Suprapubic skin (tissue), 4 donors: ENCODE measurements around the gene FASTKD3.

Experiments
- CTCF ChIP-seq, 2 donors: fragments of 200-600 bp in 1 of 2; fragments of 450-650 bp in 1 of 2; sonication (generic) in 1 of 2; IDR thresholded peaks; one replicate each; pipeline ENCODE4 v1.5.1; 2016 to 2019; ENCODE audit warnings: antibody characterized with exemption in 2 of 2, mild to moderate bottlenecking in 1 of 2, moderate library complexity in 1 of 2
- EP300 ChIP-seq: sonication (generic); formaldehyde crosslinking; IDR thresholded peaks from one replicate; pipeline ENCODE4 v1.6.1; 2017; ENCODE audit warnings: antibody characterized with exemption
- POLR2AphosphoS5 ChIP-seq, 3 donors: sonication (generic); formaldehyde crosslinking; IDR thresholded peaks; one replicate each; pipeline ENCODE4 v1.6.1; 2017; ENCODE audit warnings: antibody characterized with exemption in 3 of 3

- TF ChIP-seq CTCF (IDR thresholded peaks at IDR 0.05) (no peak), EP300 (no peak), POLR2AphosphoS5 (IDR thresholded peaks at IDR 0.05) (no peak)
Observed at GRCh38 chr5:7877851-7878250, 9.0 kb upstream of the FASTKD3 start.
